Skin of body (tissue), 2 donors: ENCODE measurements around the gene EFCAB14. TPM values are rescaled to one million over a fixed set of nuclear protein-coding genes. Genes with fewer than 3 reads are reported as not detected.
A peak's percentile ranks its signal among the peaks of the same experiment; 100 is the strongest.
"Not testable (repeated sequence)": the region's sequence is repeated elsewhere in the genome, so short reads cannot be mapped to it uniquely, and the experiment has no call there.

Experiments used
- DNase-seq: peaks from one replicate; lab custom pipeline; 2025; lab: John Stamatoyannopoulos, UW
- total RNA-seq: library from RNA; depleted of rRNA; stranded (reverse); fragments of >200 nt; gene quantifications from one replicate; pipeline ENCODE4 v1.2.3, GENCODE V29; 2014

EFCAB14 gene
- total RNA-seq, 1 donor from 2014 or later = 62.9 TPM

DNA sequence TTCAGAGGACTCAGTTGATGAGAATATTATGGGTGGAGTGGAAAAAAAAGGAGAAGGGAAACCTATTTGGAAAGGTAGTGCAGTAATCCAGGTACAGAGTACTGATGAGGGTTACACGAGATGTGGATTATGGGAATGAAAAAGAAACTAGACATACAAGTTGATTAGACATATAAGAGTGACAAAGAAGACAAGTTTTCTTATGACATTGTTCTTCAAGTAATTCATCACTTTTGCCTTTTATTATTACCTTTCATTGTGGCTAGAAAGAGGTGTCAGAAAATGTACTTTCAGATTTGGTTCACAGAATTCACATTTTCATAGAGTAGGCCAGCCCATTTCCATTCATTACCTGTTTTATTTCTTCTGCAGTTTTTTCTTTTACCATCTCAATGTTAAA is 61.1 kb downstream of the EFCAB14 start:
- DNase-seq = no peak

DNA sequence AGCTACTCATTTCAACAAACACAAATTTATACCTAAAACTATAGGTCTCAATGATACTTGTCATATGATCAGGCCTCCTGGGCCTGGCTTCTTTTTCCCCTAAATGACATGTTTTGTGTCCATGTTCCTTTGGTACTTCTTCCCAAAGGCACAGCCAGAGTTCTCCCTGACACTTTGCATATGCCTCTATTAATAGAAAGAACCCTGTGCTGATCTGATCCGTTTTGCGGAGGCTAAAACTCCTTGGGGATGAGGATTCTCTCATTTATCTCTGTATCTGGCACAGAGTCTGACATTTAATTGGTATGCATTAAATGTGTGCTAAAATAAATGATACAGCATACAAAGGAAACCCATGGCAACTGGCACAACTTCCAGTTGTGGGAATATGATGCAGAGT is 62.3 kb downstream of the EFCAB14 start:
- DNase-seq = no peak

DNA sequence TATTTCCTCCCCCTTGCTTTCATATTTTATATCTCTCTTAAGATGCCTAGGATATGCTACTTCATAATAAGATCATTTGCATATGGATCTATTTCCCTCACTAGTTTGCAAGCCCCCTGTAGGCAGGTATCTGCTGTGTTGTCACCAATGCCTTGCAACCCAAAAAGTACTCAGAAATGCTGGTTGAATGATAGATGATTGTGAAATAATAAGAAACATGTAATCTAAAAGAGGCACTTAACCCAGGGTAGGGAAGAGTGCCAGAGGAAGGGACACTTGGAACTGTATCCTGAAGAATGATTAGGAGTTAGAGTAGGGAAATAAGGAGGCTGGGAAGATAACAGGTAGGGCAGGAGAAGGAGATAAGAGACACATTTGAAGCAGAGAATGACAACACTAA is 63.1 kb downstream of the EFCAB14 start:
- no peak for DNase-seq

DNA sequence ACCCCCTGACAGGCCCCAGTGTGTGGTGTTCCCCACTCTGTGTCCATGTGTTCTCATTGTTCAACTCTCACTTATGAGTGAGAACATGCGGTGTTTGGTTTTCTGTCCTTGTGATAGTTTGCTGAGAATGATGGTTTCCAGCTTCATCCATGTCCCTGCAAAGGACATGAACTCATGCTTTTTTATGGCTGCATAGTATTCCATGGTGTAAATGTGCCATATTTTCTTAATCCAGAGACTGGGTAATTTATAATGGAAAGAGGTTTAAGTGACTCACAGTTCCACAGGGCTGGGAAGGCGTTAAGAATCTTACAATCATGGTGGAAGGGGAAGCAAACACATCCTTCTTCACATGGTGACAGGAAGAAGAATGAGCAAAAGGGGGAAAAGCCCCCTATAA is 64.2 kb downstream of the EFCAB14 start:
- not testable (repeated sequence) for DNase-seq

DNA sequence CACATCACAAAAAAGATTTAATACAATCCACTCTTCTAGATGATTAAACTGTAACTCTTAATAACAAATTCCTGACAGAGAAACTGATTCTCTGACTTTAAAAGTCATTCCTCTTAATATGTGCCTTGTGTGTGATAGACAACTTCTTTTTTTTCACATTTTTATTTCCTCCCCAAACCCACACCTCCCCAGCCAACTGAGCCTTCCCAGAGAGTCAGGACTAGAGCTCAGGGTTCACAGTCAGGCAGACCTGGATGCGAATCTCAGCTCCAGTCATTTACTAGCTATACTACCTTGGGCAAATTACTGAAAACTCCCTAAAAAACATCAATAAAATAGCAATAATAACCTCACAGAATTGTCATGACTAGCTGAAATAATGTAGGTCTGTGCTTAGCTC is 64.9 kb downstream of the EFCAB14 start:
- DNase-seq = no peak

DNA sequence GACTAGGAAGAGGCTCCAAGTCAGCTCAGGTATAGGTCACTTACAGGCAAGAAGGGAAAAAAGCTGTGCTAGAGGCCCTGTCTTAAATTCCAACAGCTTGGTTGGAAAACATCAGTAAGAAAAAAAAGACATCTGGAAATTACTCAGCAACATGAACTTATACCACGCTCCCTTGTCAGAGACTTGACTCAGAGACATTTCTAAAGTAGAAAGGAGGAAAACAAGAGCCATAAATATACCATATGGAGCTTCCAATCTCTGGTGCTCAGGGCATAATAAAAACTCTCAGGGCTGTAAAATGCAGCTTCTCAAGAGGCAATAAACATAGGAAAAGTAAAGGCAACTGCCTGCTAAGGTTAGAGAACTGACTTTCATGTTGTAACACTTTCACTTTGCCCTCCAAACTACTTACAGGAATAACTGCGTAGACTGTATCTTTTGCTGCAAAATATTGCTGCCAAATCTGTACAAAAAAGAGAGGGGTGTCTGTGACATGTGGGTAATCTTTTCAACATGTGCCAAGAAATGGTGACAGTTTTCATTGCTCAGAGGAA is 65.4 kb downstream of the EFCAB14 start:
- DNase-seq = peak; percentile 2

DNA sequence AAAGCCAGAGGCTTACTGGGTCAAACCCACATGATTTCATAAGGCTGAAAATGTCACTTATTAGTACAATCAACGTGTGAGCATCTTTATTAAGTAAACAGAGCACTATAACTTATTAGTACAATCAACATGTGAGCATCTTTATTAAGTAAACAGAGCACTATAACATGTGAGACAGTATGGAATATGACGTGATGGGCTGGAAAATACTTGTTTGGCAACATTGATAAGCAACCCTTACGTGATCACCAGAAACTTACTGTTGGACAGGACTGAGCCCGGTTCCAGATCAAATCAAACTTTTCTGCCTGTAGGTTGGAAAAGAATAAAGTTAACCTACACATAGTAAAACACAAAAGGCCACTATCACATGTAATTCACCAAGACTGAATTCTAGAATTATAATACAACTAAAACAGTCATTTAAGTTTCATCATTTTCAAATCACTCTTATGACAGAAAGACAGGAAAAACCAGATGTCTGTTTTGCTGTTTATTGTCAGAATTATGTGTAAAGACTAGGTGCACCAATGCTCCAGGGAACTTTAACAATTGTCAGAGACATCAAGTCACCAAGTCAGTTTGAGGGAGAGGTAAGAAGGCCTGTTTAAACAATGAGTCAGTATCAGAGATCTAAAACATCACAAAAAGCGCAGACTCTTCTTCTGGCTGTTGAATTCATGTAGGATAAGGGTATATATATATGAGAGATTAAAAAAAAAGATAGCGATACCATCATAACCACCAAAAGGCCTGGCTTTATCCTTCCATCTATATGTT is 66.4 kb downstream of the EFCAB14 start:
- no peak for DNase-seq

DNA sequence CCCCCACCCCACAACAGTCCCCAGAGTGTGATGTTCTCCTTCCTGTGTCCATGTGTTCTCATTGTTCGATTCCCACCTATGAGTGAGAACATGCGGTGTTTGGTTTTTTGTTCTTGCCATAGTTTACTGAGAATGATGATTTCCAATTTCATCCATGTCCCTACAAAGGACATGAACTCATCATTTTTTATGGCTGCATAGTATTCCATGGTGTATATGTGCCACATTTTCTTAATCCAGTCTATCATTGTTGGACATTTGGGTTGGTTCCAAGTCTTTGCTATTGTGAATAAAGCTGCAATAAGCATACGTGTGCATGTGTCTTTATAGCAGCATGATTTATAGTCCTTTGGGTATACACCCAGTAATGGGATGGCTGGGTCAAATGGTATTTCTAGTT is 67.8 kb downstream of the EFCAB14 start:
- not testable (repeated sequence) for DNase-seq

DNA sequence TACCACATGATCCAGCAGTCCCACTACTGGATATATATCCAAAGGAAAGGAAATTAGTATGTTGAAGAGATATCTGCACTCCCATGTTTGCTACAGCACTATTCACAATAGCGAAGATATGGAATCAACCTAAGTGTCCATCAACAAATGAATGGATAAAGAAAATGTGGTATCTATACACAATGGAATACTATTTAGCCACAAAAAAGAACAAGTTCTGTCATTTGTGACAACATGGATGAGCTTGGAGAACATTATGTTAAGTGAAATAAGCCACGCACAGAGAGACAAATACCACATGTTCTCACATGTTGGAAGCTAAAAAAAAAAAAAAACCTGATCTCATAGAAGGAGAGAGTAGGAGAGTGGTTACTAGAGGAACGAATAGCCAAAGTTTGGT is 68.4 kb downstream of the EFCAB14 start:
- DNase-seq = no peak

DNA sequence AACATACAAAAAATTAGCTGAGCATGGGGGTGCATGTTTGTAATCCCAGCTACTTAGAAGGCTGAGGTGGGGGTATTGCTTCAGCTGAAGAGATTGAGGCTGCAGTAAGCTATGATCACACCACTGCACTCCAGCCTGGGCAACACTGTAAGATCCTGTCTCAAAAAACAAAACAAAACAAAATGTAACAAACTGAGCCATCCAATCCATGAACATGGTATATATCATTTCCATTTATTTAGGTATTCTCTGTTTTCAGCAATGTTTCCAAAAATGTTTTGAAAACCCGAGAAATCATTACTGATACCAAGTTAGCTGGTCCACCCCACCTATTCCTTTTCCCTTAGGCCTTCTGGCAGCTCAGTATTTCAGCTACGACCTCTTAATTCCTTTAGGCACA is 69.2 kb downstream of the EFCAB14 start:
- DNase-seq = no peak

DNA sequence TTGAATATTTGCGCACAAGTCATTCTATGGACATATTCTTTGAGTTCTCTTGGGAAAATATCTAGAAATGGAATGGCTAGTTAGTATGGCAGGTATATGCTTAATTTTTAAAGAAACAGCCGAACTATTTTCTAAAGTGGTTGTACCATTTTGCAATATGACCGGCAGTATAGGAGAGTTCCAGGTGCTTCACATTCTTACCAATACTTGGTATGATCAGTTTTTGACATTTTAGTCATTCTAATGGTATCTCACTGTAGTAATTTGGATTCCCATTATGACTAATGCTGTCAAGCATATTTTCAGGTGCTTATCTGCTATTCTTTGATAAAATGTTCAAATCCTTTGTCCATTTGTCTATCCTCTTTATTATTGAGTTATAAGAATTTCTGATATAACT is 71.3 kb downstream of the EFCAB14 start:
- DNase-seq = no peak

DNA sequence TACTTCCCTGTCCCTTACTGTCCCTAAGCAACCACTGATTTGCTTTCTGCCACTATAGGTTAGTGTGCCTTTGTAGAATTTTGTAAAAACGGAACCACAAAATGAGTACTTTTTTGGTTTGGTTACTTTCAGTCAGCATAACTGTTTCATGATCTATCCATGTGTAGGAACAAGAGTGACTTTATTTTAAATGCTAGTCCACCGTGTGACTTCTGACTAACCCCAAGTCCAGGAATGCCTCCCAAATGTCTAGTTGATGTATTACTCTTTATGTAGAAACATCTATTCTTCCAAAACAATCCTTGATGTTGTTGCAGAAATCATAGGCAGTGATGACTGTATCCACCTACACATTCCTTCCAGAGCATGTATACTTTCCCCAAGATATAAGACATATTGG is 72.1 kb downstream of the EFCAB14 start:
- no peak for DNase-seq

DNA sequence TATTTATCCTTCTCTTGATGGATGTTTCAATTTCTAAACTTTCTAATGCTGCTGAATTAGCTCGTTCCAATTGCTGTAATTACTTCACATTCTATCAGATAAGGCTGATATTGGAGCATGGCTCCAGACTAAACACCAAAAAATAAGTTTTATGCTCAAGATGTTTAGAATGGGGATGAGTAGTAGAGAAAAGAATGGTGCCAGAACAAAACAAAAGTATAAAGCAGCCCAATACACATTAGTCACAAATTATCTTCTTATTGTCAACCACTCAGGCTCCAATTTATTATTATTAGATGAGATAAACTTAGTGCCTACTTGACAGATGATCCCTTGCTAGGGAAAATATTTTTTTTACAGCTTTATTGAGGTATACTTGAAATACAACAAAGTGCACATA is 72.6 kb downstream of the EFCAB14 start:
- no peak for DNase-seq

DNA sequence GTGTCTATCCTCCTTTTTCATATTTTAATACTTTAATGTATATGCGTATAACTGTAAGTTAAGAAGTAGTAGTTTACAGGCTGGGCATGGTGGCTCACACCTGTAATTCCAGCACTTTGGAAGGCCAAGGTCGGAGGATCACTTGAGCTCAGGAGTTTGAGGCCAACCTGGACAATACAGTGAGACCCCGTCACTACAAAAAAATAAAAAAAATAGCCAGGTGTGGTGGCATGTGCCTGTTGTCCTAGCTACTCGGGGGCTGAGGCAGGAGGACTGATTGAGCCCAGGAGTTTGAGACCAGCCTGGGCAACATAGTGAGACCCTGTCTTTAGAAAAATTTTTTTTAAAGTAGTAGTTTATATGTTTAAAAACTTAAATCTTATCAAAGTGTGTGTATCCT is 73.1 kb downstream of the EFCAB14 start:
- no peak for DNase-seq

DNA sequence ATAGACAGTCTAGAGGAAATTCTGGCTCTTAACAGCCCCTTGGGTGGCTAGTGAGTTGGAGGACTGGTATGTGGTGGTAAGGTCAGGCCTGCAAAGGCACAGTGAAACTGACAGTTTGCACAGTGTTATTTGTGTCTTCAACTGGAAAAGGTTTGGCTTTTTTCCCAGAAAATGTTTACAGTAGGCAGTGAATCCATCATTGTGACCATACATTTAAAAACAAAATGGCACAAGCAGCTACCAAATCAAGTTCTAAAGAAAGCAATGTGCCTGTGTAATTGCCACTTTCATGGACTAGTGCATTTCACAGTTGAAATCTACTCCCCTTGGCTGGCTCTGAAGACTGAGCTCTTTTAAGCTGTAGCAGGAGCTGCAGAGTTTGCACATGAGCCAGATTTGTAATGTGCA is 75.5 kb downstream of the EFCAB14 start:
- DNase-seq = no peak

DNA sequence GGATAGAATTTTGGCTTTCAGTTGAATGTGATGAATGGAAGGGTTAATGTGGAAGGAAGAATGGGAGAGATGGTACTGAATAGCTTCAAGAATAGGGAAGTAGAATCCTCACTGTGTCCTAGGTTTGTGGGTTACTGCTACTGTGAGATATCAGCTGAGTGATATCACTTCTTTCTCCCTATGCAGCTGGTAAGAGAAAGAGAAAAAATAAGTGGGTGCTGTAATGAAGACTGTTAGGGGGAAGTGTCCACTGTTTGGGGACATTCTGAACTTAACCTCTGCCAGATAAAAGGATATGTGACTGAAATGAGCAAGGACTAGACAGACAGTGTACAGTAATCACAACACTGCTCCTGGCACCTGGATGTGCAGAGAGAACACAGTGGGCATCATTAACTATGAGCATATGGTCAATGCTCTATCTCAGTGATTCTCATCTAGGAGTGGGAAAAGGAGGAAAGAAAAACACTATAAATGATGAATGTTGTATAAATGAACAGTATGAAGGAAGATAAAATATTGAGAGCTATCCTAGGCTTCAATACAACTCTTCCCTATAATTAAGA is 76.7 kb downstream of the EFCAB14 start:
- no peak for DNase-seq

DNA sequence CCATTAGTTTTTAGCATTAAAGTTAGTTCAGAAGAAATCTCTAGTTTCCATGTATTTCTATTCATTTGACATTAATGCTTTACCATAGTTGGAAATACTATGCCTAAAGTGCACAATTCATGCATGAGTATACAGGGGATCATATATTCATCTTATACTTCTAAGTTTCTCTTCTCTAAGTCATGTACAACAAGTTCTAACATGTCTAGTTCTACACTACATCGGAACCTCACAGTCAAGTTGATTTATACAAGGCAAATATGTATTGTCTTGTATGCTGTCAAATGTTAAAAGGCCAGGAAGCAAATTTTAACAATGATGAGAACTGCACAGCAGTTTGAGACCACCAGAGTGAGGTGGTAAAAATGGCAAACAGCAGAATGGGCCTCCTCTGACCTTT is 79.4 kb downstream of the EFCAB14 start:
- no peak for DNase-seq

DNA sequence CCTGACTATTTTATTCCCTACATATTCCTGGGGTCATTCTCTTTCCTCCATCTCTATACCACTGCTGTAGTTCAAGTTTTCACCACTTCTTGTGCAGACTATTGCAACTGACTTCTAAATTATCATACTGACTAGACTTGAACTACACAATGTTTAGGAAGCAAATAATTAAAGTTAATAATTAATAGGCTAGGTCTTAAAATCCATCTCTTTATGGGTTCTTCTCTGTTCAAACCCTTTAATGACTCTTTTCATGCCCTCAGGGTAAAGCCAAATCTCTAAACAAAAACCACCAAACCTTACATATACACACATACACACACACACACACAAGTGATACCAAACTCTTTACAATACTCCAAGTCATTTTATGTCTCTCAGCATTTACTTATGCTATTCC is 80.0 kb downstream of the EFCAB14 start:
- DNase-seq = no peak

DNA sequence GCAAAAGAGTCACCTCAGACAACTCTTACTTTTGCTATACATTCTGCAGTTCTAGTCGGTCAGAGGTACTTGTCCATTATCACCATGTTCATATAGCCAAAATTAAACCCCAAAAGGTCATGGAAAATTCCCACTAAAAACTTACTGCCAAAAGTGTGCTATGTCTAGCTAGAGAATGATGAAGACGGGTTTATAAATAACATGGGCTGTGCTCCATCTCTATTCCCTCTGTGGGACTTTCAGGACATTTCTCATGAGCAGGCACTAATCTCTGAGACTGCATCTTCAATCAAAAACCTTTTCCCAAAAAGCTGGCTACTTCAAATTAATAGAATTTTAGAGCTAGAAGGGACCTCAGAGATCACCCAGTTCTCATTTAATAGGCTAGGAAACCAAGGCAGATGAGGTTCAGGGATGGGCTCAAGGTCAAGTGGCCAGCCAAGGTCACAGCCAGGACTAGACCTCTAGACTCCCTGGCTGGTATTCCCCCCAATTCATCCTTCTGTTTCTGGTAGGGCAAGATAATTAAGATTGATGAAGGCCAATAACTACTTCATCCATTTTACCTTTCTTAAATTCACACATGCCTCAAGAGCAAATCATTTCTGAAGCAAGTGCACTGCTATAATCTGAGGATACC is 81.3 kb downstream of the EFCAB14 start:
- DNase-seq = no peak

DNA sequence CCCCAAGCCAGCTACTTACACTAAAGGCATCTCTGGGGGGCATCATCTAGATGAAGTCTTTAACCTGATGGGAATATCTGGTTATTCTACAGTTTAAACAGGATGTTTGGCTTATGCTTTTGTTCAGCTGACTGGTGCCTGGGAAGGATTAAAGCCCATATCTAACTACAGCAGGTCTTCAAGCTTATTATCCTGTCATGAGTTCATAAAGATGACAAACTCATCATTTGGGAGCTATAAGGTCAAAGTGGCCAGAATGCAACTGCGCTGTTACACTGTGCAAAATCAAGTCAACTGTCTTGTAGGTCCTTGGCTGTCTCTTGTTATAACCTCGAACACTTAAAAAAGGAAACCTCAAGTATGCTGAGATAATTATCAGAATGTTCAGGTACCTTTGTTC is 83.7 kb downstream of the EFCAB14 start:
- no peak for DNase-seq

DNA sequence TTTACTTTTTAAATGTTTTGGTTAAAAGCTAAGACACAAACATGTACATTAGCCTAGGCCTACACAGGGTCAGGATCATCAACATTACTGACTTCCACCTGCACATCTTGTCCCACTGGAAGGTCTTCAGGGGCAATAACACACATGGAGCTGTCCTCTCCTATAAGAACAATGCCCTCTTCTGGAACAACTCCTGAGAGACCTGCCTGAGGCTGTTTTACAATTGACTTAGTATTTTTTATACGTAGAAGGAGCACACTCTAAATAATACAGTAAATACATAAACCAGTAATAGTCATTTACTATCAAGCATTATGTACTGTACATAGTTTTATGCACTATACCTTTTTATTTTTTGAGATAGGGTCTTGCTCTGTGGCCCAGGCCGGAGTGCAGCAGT is 88.2 kb downstream of the EFCAB14 start:
- DNase-seq = no peak
